ES-I3 (cell line): ENCODE measurements around the gene ID1.
"Not testable (repeated sequence)": the region's sequence is repeated elsewhere in the genome, so short reads cannot be mapped to it uniquely, and the experiment has no call there.

Experiments used
- H3K36me3 ChIP-seq: 2 replicates; pipeline ENCODE4 v1.6.1; 2013; ENCODE audit warnings: mild to moderate bottlenecking, low read length, control low read depth, moderate library complexity; ENCODE audit not compliant: insufficient read depth
- H3K4me1 ChIP-seq: 2 replicates; pipeline ENCODE4 v1.6.1; 2013; ENCODE audit warnings: mild to moderate bottlenecking, control low read depth, low read length; ENCODE audit not compliant: insufficient read depth
- H3K9ac ChIP-seq: 2 replicates; pipeline ENCODE4 v1.6.1; 2013; ENCODE audit warnings: low read depth, mild to moderate bottlenecking, low read length, moderate library complexity
- H3K9me3 ChIP-seq: 2 replicates; pipeline ENCODE4 v1.6.1; 2013; ENCODE audit warnings: mild to moderate bottlenecking, low read length, moderate library complexity; ENCODE audit not compliant: control insufficient read depth, insufficient read depth

The ID1 gene

DNA sequence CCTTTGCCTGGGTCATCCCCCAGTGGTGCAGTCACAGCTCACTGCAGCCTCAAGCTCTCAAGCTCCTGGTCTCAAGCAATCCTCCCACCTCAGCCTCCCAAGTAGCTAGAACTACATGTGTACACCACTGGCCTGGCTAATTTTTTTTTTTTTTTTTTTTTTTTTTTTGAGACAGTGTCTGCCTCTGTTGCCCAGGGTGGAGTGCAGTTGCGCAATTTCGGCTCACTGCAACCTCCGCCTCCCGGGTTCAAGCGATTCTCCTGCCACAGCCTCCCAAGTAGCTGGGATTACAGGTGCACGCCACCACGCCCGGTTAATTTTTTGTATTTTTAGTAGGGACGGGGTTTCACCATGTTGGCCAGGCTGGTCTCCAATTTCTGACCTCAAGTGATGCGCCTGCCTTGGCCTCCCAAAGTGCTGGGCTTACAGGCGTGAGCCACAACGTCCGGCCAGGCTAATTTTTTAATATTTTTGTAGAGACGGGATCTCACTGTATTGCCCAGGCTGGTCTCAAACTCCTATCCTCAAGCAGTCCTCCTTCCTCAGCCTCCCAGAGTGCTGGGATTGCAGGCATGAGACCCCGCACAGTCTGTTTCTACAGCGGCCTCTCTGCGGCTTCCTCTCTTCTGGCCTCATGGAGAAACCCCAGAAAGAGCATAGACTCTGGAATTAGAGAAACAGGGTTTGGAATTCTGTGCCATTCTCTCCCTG, 25.0 kb upstream of the ID1 start:
- not testable (repeated sequence) for H3K36me3 ChIP-seq

GRCh38 chr20:31580706-31581105, 24.4 kb upstream of the ID1 start:
- H3K9ac ChIP-seq, result no peak overlapping the region
- no peaks in the 10 kb centered on the region for H3K9me3 ChIP-seq
- H3K36me3 ChIP-seq, result 0 out of 2 replicates have a peak, but pooled peaks cover 3% of the 10 kb centered on the region
- H3K4me1 ChIP-seq, result peaks cover 25% of the 10 kb centered on the region

More for the DNA sequence above, 25.0 kb upstream of the ID1 start:
- H3K9ac ChIP-seq, H3K9me3 ChIP-seq: not testable (repeated sequence)
- H3K4me1 ChIP-seq, result peaks cover 25% of the 10 kb centered on the region

GRCh38 chr20:31581391-31581790, 23.7 kb upstream of the ID1 start:
- Histone ChIP-seq H3K9me3 (no peaks in the 10 kb centered on the region), H3K4me1 (peaks cover 29% of the 10 kb centered on the region), H3K36me3 (0 out of 2 replicates have a peak, but pooled peaks cover 3% of the 10 kb centered on the region), H3K9ac (no peak overlapping the region)

DNA sequence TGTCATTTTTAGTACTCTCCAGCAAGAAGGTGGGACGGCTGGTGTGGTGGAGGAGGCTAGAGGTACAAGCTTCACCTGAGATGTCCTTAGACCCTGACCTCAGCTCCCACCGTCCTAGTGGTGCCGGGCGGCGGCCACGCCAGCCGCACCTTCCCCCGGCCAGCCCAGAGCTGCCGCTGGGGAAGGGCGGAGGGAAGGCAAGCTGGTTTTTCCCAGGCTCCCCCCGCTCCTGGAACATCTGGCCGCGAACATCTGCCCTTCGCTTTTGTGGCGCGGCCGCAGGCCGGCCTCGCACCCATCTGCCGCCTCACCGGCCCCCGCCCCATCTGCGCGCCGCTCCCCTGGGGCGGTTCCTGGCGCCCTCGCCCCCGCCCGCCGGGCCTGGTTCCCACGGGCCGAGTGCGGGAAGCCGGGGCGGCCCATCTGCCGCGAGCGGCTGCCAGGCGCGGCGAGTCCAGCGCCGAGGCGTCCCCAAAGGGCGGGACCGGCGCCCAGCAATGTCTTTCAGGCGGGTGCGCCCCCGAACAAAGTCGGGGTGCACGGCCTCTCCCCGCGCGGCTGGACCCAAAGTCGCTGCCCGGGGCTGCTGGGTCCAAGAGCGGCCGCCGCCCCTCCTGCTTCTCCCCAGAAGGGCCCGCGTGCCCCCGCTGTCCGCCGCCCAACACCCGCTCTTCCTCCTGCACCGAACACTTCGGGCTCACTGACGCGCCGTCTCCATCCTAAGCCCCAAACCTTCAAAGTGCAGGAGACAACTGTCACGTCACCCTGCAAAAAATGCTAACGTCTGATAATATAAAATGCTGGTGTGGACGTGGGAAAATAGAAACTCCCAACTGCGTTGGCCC, 17.3 kb upstream of the ID1 start:
- Histone ChIP-seq H3K4me1 (peaks cover 23% of the 10 kb centered on the region), H3K9ac (peak overlapping the region; percentile 59), H3K9me3 (no peaks in the 10 kb centered on the region), H3K36me3 (no peaks in the 10 kb centered on the region)

DNA sequence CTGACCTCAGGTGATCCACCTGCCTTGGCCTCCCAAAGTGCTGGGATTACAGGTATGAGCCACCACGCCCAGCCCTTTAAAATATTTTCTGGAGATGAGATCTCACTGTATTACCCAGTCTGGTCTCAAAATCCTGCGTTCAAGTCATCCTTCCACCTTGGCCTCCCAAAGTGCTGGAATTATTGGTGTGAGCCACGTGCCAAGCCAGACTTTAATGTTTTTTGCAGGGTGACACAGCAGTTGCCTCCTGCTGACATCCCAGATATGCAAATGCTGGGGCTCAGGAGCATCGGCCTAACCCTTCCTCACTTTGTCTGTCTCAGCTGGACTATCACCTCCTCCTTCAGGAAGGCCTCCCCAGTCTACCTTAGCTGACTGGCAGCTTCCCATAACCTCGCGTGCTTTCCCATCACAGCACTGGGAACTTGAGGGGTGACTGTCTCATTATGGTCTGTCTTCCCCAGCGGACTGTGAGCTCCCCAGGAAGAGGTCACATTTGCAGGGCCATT, 14.3 kb upstream of the ID1 start:
- H3K4me1 ChIP-seq, result peaks cover 28% of the 10 kb centered on the region
- no peaks in the 10 kb centered on the region for H3K36me3 ChIP-seq
- H3K9ac ChIP-seq, result no peak overlapping the region
- H3K9me3 ChIP-seq, result no peaks in the 10 kb centered on the region

DNA sequence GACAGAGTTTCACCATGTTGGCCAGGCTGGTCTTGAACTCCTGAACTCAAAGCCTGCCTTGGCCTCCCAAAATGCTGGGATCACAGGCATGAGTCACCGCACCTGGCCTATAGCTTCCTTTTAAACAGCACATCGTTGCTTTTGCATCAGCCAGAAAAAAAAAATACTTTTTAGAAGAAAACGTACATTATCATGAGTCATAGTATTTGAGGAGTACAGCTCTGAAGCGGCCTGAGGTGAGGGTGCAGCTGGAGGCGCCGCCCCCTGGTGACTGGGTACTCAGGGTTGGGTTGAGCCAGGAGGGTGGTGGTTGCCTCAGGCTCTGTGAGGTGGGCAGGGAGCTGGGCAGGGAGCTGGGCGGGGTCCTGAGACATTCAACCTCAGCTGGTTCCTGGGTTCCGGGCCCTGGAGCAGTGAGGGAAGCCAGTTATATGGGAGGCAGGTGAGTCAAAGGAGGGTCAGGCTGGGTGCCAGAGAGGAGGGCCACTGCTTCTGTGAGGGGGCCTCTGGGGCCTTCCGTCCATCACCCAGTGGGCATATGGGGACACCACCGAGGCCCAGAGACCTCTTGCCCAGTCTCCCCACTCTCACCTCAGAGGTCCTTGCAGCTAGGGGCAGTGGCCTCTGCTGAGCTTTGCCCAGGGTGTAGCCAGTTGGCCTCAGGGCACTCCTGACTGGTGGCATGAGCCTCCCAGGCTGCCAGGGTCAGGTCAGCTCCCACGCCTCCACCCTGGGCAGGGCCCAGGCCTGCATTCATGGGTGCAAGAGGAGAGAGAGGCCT, 11.7 kb upstream of the ID1 start:
- Histone ChIP-seq H3K4me1 (peaks cover 26% of the 10 kb centered on the region), H3K36me3 (no peaks in the 10 kb centered on the region), H3K9me3 (no peaks in the 10 kb centered on the region), H3K9ac (no peak overlapping the region)

- peaks cover 26% of the 10 kb centered on the region for H3K4me1 ChIP-seq
- H3K9ac ChIP-seq, result no peak overlapping the region
- H3K36me3 ChIP-seq, result no peaks in the 10 kb centered on the region
Observed at GRCh38 chr20:31594002-31594557, 11.0 kb upstream of the ID1 start.

DNA sequence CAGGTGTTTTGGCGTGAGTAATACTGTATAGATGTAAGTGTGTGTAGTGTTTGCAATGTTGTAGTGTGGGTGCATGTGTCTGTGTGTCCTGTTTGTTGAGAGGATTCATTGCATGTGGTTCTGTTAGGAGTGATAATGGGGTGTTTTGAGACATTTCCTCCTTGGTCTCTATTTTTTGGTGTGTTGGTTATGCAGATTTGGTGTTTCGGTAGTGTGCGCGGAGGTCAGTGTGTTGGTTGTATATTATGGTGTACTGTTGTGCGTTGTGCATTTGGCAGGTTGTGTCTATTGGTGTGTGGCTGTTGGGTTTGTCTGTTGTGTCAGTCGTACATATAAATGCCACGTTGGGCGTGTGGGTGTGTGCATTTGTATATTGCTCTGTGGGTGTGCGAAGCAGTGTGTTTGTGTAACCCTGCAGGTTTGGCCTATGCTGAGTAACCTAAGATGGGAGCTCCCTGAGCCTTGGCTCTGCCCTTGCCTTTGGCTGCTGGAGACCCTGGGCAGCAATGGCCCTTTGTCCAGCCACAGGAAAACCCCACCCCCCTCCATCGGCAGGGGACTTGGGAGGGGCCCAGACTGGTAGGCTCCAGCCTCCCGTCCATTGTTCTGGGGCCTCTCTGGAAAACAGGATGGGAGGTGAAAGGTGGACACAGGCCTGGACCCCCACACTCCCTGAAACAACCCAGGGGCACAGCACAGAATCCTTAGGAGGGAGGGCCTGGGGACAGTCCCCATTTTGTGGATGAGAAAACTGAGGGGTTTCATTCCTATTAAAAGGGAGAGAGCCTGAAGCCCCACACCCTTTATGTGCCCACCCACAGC, 10.3 kb upstream of the ID1 start:
- H3K4me1 ChIP-seq, result peaks cover 26% of the 10 kb centered on the region
- no peaks in the 10 kb centered on the region for H3K36me3 ChIP-seq
- no peak overlapping the region for H3K9ac ChIP-seq
- H3K9me3 ChIP-seq, result no peaks in the 10 kb centered on the region

More at GRCh38 chr20:31594002-31594557, 11.0 kb upstream of the ID1 start:
- no peaks in the 10 kb centered on the region for H3K9me3 ChIP-seq

GRCh38 chr20:31595380-31595653, 9.8 kb upstream of the ID1 start:
- Histone ChIP-seq H3K4me1 (peaks cover 26% of the 10 kb centered on the region), H3K9me3 (no peaks in the 10 kb centered on the region), H3K9ac (no peak overlapping the region), H3K36me3 (no peaks in the 10 kb centered on the region)

DNA sequence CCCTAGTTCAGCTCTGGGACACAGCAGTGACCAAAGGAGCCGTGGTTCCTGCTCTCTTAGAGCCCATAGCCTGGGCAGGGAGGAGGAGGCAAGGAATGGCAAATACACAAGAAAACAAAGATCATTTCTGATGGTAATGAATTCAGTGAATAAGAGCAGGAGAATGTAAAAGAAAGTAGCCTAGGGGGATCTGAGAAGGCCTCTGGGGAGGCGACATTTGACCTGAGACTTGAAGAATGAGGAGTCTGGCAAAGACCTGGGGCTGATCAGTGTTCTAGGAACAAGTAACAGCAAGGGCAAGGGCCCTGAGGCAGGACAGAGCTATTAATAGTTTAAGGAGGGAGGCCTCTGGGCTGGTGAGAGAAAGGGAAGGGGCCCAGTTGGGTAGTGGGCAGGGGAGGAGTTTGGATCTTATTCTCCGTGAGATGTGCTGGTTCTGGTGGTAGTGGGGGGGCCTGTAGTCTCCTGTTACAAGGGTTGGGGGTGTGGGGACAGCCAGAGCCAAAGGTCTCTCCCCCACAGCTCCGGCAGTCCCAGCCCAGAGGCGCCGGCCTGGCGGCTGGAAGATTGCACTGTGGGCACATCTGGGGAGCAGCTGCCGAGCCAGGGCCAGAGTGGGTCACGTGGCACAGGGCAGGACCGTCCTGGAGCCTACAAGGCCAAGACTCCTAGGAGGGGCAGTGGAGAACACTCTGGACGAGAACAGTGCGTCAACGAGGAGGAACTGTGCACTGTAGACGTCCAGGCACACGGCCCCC, 9.3 kb upstream of the ID1 start:
- peak overlapping the region; percentile 3; the same call in 1 of the 2 replicates for H3K9ac ChIP-seq
- peaks cover 24% of the 10 kb centered on the region for H3K4me1 ChIP-seq
- no peaks in the 10 kb centered on the region for H3K9me3 ChIP-seq
- H3K36me3 ChIP-seq, result no peaks in the 10 kb centered on the region

- H3K36me3 ChIP-seq, H3K9me3 ChIP-seq: not testable (repeated sequence)
- Histone ChIP-seq H3K4me1 (peaks cover 18% of the 10 kb centered on the region), H3K9ac (0 out of 2 replicates have a peak overlapping the region, but pooled peaks have one; percentile 3)
Observed at GRCh38 chr20:31596412-31596715, 8.7 kb upstream of the ID1 start.

DNA sequence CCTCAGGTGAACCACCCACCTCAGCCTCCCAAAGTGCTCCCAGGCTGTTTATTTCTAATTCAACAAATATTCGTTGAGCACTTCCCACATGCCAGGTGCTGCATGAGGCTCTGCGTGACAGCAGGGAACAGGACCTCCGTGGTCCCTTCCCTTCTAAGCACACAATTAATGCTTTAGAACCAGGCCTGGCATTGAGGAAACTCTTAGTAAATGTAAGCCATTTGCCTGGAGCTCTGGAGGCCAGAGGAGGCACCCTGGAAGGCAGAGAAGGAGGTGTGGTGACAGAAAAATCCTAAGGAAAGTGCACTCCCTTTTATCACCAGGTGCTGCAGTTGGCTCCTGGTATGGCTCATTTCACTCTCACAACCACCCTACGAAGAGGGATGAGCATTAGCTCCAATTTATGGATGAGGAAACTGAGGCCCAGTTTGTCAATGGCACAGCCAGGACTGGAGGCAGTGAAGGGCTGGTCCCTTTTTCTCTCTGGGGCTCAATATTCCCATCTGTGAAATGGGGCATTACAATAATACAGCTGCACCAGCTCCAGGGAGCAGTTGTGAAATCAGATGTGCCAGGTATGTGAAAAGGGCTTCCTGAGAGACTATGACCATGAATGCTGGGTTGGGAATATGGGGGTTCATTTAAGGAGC, 8.1 kb upstream of the ID1 start:
- H3K4me1 ChIP-seq, result peaks cover 17% of the 10 kb centered on the region
- H3K36me3 ChIP-seq, result no peaks in the 10 kb centered on the region
- H3K9me3 ChIP-seq, result no peaks in the 10 kb centered on the region
- no peak overlapping the region for H3K9ac ChIP-seq

- Histone ChIP-seq H3K36me3 (no peaks in the 10 kb centered on the region), H3K9me3 (no peaks in the 10 kb centered on the region), H3K4me1 (peaks cover 18% of the 10 kb centered on the region), H3K9ac (no peak overlapping the region)
Observed at GRCh38 chr20:31597481-31597855, 7.6 kb upstream of the ID1 start.
